Suprapubic skin (tissue), 4 donors: Measurements from ENCODE around the gene UQCRHL. TPM values are rescaled to one million over a fixed set of nuclear protein-coding genes. Genes with fewer than 3 reads are reported as not detected.
"Not testable (repeated sequence)": the region's sequence is repeated elsewhere in the genome, so short reads cannot be mapped to it uniquely, and the experiment has no call there.

Source experiments
- DNase-seq, 2 donors: peaks; one replicate each; pipeline ENCODE4 v3.0.0-alpha.2; 2019; ENCODE audit warnings: low spot score in 2 of 2
- H3K27ac ChIP-seq: fragments of 200-600 bp; sonication (generic); one replicate; pipeline ENCODE4 v1.5.1; 2019
- H3K27me3 ChIP-seq: fragments of 200-600 bp; sonication (generic); one replicate; pipeline ENCODE4 v1.5.1; 2019
- H3K36me3 ChIP-seq: fragments of 200-600 bp; sonication (generic); one replicate; pipeline ENCODE4 v1.5.1; 2019
- H3K4me1 ChIP-seq: fragments of 200-600 bp; sonication (generic); one replicate; pipeline ENCODE4 v1.5.1; 2019
- H3K4me3 ChIP-seq: fragments of 200-600 bp; sonication (generic); one replicate; pipeline ENCODE4 v1.5.1; 2019; ENCODE audit warnings: mild to moderate bottlenecking
- H3K9me3 ChIP-seq: fragments of 200-600 bp; sonication (generic); one replicate; pipeline ENCODE4 v1.5.1; 2019
- EP300 ChIP-seq: sonication (generic); formaldehyde crosslinking; IDR thresholded peaks from one replicate; pipeline ENCODE4 v1.6.1; 2017; ENCODE audit warnings: antibody characterized with exemption
- POLR2A ChIP-seq, 2 donors: fragments of 450-650 bp; IDR thresholded peaks; one replicate each; pipeline ENCODE4 v1.6.1; 2017; ENCODE audit warnings: antibody characterized with exemption in 2 of 2, mild to moderate bottlenecking in 2 of 2, moderate library complexity in 2 of 2
- POLR2AphosphoS5 ChIP-seq, 3 donors: sonication (generic); formaldehyde crosslinking; IDR thresholded peaks; one replicate each; pipeline ENCODE4 v1.6.1; 2017; ENCODE audit warnings: antibody characterized with exemption in 3 of 3
- whole genome bisulfite sequencing: methylation state at CpG from one replicate; pipeline ENCODE4 v1.1.5; 2018; 5-methylcytosine and 5-hydroxymethylcytosine counted together
- total RNA-seq, 4 donors: library from RNA; depleted of rRNA; stranded (reverse); fragments of >200 nt; gene quantifications; one replicate each; pipeline ENCODE4 v1.1.0, GENCODE V29; 2016
- TF ChIP-seq, protein P1 (sequence below), 2 donors: fragments of 200-600 bp in 1 of 2; fragments of 450-650 bp in 1 of 2; sonication (generic) in 1 of 2; IDR thresholded peaks; one replicate each; pipeline ENCODE4 v1.5.1; 2016 to 2019; ENCODE audit warnings: antibody characterized with exemption in 2 of 2, mild to moderate bottlenecking in 1 of 2, moderate library complexity in 1 of 2

The UQCRHL gene
- total RNA-seq, 4 donors from 2014 or later = 0.68 to 3.2 (median 1.3) TPM

DNA sequence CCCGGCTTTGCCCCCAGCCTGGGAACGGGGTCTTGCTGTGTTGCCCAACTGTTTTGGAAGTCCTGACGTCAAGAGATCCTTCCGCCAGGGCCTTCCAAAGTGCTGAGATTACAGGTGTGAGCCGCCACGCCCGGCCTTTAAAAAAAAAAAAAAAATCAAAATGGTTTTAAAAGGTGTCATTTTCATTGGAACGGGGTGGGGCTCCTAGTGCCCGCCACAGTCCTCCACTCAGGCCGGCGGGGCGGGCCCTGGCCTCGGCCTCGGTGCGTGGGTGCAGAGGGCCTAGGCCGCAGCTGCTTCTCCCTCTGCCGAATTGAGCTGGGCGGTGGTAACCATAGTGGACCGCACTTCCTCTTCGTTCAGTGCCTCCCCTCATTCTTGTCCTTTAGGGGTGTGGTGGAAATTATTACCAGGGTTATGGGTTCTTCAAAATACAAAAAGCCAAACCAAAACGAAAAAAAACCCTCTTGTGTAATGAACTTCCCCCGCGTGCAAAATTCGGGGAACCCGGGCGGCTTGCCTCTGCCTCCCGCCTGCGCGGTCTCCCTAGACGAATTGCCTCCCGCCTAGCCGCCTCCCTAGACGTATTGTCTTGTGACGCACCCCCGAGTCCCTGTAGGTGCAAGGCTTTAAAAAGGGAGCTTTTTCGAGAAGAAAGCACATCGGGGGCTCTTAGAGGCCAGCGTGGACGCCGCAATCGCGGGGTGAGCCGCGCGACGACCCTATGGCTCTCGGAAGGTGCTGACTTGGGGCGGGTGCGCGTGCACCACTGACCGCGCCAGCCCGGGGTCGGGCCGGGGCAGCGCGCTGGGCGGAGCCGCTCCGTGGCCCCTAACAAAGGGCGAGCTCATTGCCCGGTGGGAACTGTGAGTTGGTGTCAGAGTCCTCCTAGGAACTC lies 29.6 kb upstream of the UQCRHL start:
- TF ChIP-seq POLR2AphosphoS5 (IDR thresholded peaks at IDR 0.05) (no peak), POLR2A (IDR thresholded peaks at IDR 0.05) (peak in 1 of 2 donors; percentile 15)
- TF ChIP-seq, protein P1, sequence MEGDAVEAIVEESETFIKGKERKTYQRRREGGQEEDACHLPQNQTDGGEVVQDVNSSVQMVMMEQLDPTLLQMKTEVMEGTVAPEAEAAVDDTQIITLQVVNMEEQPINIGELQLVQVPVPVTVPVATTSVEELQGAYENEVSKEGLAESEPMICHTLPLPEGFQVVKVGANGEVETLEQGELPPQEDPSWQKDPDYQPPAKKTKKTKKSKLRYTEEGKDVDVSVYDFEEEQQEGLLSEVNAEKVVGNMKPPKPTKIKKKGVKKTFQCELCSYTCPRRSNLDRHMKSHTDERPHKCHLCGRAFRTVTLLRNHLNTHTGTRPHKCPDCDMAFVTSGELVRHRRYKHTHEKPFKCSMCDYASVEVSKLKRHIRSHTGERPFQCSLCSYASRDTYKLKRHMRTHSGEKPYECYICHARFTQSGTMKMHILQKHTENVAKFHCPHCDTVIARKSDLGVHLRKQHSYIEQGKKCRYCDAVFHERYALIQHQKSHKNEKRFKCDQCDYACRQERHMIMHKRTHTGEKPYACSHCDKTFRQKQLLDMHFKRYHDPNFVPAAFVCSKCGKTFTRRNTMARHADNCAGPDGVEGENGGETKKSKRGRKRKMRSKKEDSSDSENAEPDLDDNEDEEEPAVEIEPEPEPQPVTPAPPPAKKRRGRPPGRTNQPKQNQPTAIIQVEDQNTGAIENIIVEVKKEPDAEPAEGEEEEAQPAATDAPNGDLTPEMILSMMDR (IDR thresholded peaks at IDR 0.05) = no peak
- Histone ChIP-seq H3K4me3 (peak overlapping the region; percentile 57), H3K27ac (peak overlapping the region; percentile 93), H3K36me3 (no peaks in the 10 kb centered on the region), H3K27me3 (no peaks in the 10 kb centered on the region), H3K9me3 (no peaks in the 10 kb centered on the region), H3K4me1 (peaks cover 26% of the 10 kb centered on the region)
- peak; percentile 79 to 83 for DNase-seq
- whole genome bisulfite sequencing = 69% methylated on average over 59 of the region's 62 CpGs

DNA sequence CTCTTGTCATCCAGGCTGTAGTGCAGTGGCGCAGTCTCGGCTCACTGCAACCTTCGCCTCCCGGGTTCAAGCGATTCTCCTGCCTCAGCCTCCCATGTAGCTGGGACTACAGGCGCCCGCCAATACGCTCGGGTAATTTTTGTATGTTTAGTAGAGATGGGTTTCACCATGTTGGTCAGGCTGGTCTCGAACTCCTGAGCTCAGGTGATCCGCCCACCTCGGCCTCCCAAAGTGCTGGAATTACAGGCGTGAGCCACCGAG lies 29.0 kb upstream of the UQCRHL start:
- 69% methylated on average over 10 of the region's 14 CpGs for WGBS
- H3K36me3 ChIP-seq, H3K9me3 ChIP-seq, H3K27me3 ChIP-seq: not testable (repeated sequence)
- Histone ChIP-seq H3K27ac (peak overlapping the region; percentile 93), H3K4me1 (peaks cover 31% of the 10 kb centered on the region), H3K4me3 (peak overlapping the region; percentile 57)
- peak in 1 of 2 donors; percentile 67 for DNase-seq

GRCh38 chr1:15835741-15836510 lies 28.5 kb upstream of the UQCRHL start:
- WGBS = 3% methylated on average over 53 of the region's 66 CpGs
- Histone ChIP-seq H3K9me3 (no peaks in the 10 kb centered on the region), H3K36me3 (no peaks in the 10 kb centered on the region), H3K4me3 (peak overlapping the region; percentile 57), H3K27ac (peak overlapping the region; percentile 93), H3K27me3 (no peaks in the 10 kb centered on the region), H3K4me1 (peaks cover 34% of the 10 kb centered on the region)
- peak; percentile 99 to 100 for DNase-seq
- TF ChIP-seq EP300 = no peak
- TF ChIP-seq POLR2AphosphoS5 (IDR thresholded peaks at IDR 0.05) = peak; percentile 10 to 95 (median 80)
- TF ChIP-seq POLR2A (IDR thresholded peaks at IDR 0.05) = peak; percentile 59 to 76
- TF ChIP-seq, protein P1 (IDR thresholded peaks at IDR 0.05) = no peak

- TF ChIP-seq POLR2A (IDR thresholded peaks at IDR 0.05) = no peak
- Histone ChIP-seq H3K36me3 (no peaks in the 10 kb centered on the region), H3K27ac (peak overlapping the region; percentile 93), H3K27me3 (no peaks in the 10 kb centered on the region), H3K9me3 (no peaks in the 10 kb centered on the region), H3K4me1 (peaks cover 40% of the 10 kb centered on the region), H3K4me3 (peak overlapping the region; percentile 57)
- WGBS = under 1% methylated on average over 37 of the region's 37 CpGs
- DNase-seq = peak in 1 of 2 donors; percentile 82
These were observed 27.8 kb upstream of the UQCRHL start for GRCh38 chr1:15835205-15835740.

DNA sequence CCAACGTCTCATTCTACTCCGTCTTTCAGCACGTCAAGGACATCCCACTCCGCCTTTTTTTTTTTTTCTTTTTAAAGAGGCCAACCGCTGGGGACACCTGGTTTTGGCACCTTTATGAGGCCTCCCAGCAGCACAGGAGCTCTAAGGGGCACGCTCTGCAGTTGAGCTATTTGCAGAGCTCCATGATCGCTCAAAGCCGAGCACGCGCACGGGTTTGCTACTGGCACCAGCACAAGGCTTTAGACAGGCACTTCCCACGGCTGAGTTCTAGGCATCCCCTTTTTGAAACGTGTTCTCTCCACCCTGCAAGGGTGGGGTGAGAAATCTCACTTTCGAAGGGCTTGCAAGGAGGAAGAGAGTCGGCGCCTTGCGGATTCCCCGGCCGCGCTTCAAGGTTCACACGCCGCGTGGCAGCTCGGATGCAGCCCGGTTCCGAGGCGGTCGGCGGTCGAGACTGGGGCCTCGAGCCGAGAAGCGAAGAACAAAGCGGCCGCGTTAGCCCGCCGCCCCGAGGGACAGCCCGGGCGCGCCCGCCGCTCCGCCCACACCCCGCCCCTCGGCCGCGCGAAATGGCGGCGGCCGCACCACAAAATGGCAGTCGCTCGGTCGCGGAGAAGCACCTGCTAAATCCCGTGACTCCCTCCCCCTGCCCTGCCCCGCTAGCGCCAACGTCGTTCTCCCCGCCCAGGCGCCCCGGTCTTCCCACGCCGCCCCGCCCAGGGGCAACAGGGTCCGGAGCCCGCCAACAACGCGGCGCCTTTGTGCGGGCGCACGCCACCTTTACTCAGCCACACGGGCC lies 27.2 kb upstream of the UQCRHL start:
- TF ChIP-seq EP300 (no peak), POLR2AphosphoS5 (IDR thresholded peaks at IDR 0.05) (peak in 1 of 3 donors; percentile 19), POLR2A (IDR thresholded peaks at IDR 0.05) (peak in 1 of 2 donors; percentile 77)
- TF ChIP-seq, protein P1 (IDR thresholded peaks at IDR 0.05) = no peak
- WGBS = under 1% methylated on average over 14 of the region's 77 CpGs

More for the DNA sequence above, 27.2 kb upstream of the UQCRHL start:
- Histone ChIP-seq H3K9me3 (no peaks in the 10 kb centered on the region), H3K4me1 (peaks cover 47% of the 10 kb centered on the region), H3K36me3 (no peaks in the 10 kb centered on the region), H3K27ac (peak overlapping the region; percentile 93), H3K27me3 (no peaks in the 10 kb centered on the region), H3K4me3 (peak overlapping the region; percentile 57)
- peak; percentile 89 to 92 for DNase-seq
